Testis (tissue), 3 donors: ENCODE data around the gene UBE2O. TPM values are rescaled to one million over a fixed set of nuclear protein-coding genes. Genes with fewer than 3 reads are reported as not detected.

Source experiments
- DNase-seq: peaks from one replicate; pipeline ENCODE4 v3.0.0-alpha.2; 2019
- H3K27ac ChIP-seq, 2 donors: fragments of 200-600 bp; sonication (generic); one replicate each; pipeline ENCODE4 v1.5.1; 2019
- H3K27me3 ChIP-seq: fragments of 200-600 bp; sonication (generic); one replicate; pipeline ENCODE4 v1.5.1; 2019
- H3K36me3 ChIP-seq: fragments of 200-600 bp; sonication (generic); one replicate; pipeline ENCODE4 v1.5.1; 2017; ENCODE audit warnings: low read depth; ENCODE audit errors: missing control alignments
- H3K4me1 ChIP-seq: fragments of 200-600 bp; sonication (generic); one replicate; pipeline ENCODE4 v1.5.1; 2019
- H3K4me3 ChIP-seq, 2 donors: fragments of 200-600 bp; sonication (generic); one replicate each; pipeline ENCODE4 v1.5.1; 2017 to 2019
- H3K9me3 ChIP-seq: fragments of 200-600 bp; sonication (generic); one replicate; pipeline ENCODE4 v1.5.1; 2017
- CTCF ChIP-seq, 3 experiments: fragments of 450-650 bp in 2 of 3; fragments of 200-600 bp in 1 of 3; sonication (generic) in 1 of 3; IDR thresholded peaks; one replicate each; pipeline ENCODE4 v1.5.1; 2016 to 2019; ENCODE audit warnings: antibody characterized with exemption in 3 of 3, mild to moderate bottlenecking in 2 of 3, moderate library complexity in 1 of 3
- POLR2A ChIP-seq: fragments of 450-650 bp; IDR thresholded peaks from one replicate; pipeline ENCODE4 v1.6.1; 2017; ENCODE audit warnings: antibody characterized with exemption, mild to moderate bottlenecking, moderate library complexity
- WGBS, 2 donors: methylation state at CpG; one replicate each; pipeline ENCODE4 v1.1.5; 2018; 5-methylcytosine and 5-hydroxymethylcytosine counted together
- intact Hi-C: fragments of 100-400 bp; cut with DNase I; formaldehyde crosslinking; loops from one replicate; pipeline ENCODE4 v1.15.1; 2023; ENCODE audit warnings: low total_unique reads
- polyA plus RNA-seq: library from polyadenylated mRNA; stranded (reverse); fragments of 350-450 nt; fragmentation: Illumina TruSeq; extraction: RNeasy Lipid Tissue Mini Kit (QIAGEN cat#74804); gene quantifications from one replicate; pipeline ENCODE4 v1.2.3, GENCODE V29; 2014; ENCODE audit warnings: low read depth, low replicate concordance; ENCODE audit not compliant: insufficient read depth
- total RNA-seq, 2 donors: library from RNA; depleted of rRNA; stranded (reverse); fragments of >200 nt; gene quantifications; one replicate each; pipeline ENCODE4 v1.2.3, GENCODE V29; 2016

Gene UBE2O
- total and polyA plus RNA-seq, 3 donors from 2014 or later: 40.6 to 58.0 (median 56.6) TPM

- no peak for DNase-seq
- 89 to 94% methylated on average over 27 to 35 of the region's 35 CpGs for WGBS, 2 donors
- H3K27me3 ChIP-seq: no peaks in the 10 kb centered on the region
- H3K9me3 ChIP-seq: no peaks in the 10 kb centered on the region
- TF ChIP-seq CTCF (IDR thresholded peaks at IDR 0.05): no peak
- TF ChIP-seq POLR2A: no peak
- H3K4me1 ChIP-seq: no peaks in the 10 kb centered on the region
- intact Hi-C loops: no loop called here
- no peaks in the 10 kb centered on the region for H3K36me3 ChIP-seq
- H3K27ac ChIP-seq: no peak overlapping the region
- no peak overlapping the region for H3K4me3 ChIP-seq
These were observed 18.7 kb upstream of the UBE2O start for GRCh38 chr17:76471498-76472257.

GRCh38 chr17:76469991-76470739, 17.2 kb upstream of the UBE2O start:
- Histone ChIP-seq H3K36me3 (no peaks in the 10 kb centered on the region), H3K4me3 (no peak overlapping the region), H3K9me3 (no peaks in the 10 kb centered on the region), H3K4me1 (no peaks in the 10 kb centered on the region), H3K27ac (no peak overlapping the region), H3K27me3 (no peaks in the 10 kb centered on the region)
- intact Hi-C loops: loop anchor here (5.0 kb wide), 1 partner anchor 37 kb away; no protein-coding TSS in a partner anchor
- WGBS, 2 donors: 90 to 91% methylated on average over 6 to 13 of the region's 13 CpGs
- DNase-seq: no peak
- no peak for TF ChIP-seq POLR2A
- TF ChIP-seq CTCF (IDR thresholded peaks at IDR 0.05): no peak

GRCh38 chr17:76469076-76469990, 16.4 kb upstream of the UBE2O start:
- no peak for DNase-seq
- TF ChIP-seq POLR2A (no peak), CTCF (IDR thresholded peaks at IDR 0.05) (no peak)
- Histone ChIP-seq H3K4me3 (no peak overlapping the region), H3K4me1 (no peaks in the 10 kb centered on the region), H3K27me3 (no peaks in the 10 kb centered on the region), H3K36me3 (no peaks in the 10 kb centered on the region), H3K9me3 (no peaks in the 10 kb centered on the region), H3K27ac (no peak overlapping the region)
- intact Hi-C loops: loop anchor here (5.0 kb wide), 1 partner anchor 38 kb away; no protein-coding TSS in a partner anchor
- WGBS, 2 donors: 97 to 100% methylated on average over 4 to 38 of the region's 38 CpGs

GRCh38 chr17:76468634-76469010, 15.7 kb upstream of the UBE2O start:
- DNase-seq: no peak
- 96 to 100% methylated on average over 1 to 14 of the region's 14 CpGs for WGBS, 2 donors
- intact Hi-C loops: loop anchor here (5.0 kb wide), 1 partner anchor 39 kb away; no protein-coding TSS in a partner anchor
- H3K36me3 ChIP-seq: no peaks in the 10 kb centered on the region
- TF ChIP-seq CTCF (IDR thresholded peaks at IDR 0.05) (no peak), POLR2A (no peak)
- H3K9me3 ChIP-seq: no peaks in the 10 kb centered on the region
- H3K4me1 ChIP-seq: no peaks in the 10 kb centered on the region
- H3K27ac ChIP-seq: no peak overlapping the region
- H3K27me3 ChIP-seq: no peaks in the 10 kb centered on the region
- H3K4me3 ChIP-seq: no peak overlapping the region
